OCI-M2 (cell line): Measurements from ENCODE around the gene BAIAP2L1.
"Not testable (repeated sequence)": the region's sequence is repeated elsewhere in the genome, so short reads cannot be mapped to it uniquely, and the experiment has no call there.

ENCODE experiments used
- DNase-seq: peaks from one replicate; lab custom pipeline; 2025; ENCODE audit not compliant: unreplicated experiment; lab: John Stamatoyannopoulos, UW

Gene BAIAP2L1

DNA sequence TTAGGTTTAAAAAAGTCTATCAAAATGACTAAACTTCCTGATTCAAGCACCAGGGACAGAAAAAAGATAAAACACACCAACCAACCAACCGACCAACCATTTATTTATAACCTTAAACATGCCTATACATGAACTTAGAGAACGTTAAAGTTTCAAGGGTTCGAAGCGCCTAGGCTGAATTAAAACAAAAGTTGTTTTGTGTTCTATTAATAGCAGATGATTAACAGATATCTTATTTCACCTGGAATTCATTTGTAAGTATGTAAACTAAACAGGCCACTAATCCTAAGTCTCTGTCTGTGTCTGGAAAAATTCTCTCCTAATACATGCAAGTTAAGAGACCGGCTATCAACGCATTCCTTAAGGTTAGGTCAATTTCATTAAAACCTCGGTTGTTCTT is 1.4 kb downstream of the BAIAP2L1 start:
- DNase-seq, result no peak

DNA sequence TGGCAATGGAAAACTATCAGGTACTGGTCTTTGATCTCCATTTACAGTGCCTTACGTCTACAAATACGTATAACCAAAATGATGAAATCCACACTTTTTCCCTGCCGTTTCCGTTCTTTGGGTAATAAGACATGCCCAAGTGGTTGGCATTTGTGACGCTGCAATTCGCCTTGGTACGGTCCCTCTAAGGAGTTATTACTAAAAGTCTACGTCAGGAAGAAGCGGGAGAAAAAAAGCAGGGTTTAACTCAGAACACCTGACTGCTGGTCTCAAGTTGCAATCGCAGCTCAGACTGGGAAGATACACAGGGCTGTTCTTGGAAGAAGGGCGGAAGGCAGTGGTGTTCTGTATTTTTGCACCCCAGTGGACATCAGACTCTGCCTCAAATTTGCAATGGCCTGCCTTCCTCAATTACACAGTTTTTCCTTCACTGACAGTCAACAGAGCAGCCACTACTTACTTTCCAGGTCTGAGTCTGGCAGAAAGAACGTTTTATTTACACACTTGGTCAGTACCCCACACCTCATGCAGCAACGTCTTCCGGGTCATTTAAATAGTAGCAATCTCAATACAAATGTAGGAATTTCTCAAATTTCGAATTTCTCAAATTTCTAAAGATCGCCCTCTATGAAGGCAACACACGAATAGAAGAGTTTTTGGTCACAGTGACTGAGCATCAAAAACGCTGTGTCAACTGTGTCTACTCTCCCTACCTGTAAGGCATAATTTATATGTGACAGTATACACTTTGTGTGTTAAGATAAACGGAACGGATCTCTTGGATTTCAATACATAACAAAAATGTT is 2.1 kb downstream of the BAIAP2L1 start:
- no peak for DNase-seq

DNA sequence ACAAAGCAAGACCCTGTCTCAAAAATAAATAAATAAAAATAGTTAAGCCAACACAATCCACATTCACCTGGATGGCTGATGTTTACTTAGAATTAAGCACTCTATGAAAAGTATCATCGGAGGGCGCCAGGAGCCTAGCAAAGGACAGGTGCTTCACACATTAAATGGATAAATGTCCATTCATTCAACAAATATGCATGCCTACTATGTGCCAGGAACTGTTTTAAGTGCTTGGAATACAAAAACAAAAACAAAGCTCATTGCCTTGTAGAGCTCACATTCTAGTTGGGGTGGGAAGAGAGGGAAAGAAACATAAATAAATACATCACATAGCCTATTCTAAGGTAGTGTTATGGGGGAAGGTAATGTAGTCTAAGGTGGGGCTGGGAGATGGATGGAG is 4.1 kb downstream of the BAIAP2L1 start:
- DNase-seq, result no peak

DNA sequence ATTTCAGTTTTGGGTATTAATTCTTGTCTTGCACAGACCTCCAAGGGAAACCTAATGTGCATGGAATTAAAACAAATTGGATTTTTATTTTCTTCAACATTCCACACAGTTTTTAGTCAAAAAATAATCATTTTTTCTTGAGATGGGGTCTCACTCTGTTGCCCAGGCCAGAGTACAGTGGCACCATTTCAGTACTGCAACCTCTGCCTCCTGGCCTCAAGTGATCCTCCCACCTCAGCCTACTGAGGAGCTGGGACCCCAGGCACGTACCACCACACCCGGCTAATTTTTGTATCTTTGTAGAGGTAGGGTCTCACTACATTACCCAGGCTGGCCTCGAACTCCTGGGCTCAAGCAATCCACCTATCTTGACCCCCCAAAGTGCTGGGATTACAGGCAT is 4.9 kb downstream of the BAIAP2L1 start:
- no peak for DNase-seq

DNA sequence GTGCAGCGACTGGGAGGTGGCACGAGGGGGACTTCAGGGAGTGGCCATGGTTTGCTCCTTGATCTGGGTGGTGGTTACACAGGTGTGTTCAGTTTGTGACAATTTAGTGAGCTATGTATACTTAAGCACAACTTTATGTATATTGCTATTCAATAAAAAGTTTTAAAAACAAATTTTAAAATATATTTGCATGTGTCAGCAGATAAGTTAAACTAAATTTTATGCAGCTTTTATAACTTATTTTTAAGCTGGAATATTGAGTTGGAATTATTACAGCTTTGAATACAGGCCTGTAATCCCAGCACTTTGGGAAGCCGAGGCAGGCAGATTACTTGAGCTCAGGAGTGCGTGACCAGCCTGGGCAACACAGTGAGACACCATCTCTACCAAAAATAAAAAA is 5.4 kb downstream of the BAIAP2L1 start:
- DNase-seq, result no peak

DNA sequence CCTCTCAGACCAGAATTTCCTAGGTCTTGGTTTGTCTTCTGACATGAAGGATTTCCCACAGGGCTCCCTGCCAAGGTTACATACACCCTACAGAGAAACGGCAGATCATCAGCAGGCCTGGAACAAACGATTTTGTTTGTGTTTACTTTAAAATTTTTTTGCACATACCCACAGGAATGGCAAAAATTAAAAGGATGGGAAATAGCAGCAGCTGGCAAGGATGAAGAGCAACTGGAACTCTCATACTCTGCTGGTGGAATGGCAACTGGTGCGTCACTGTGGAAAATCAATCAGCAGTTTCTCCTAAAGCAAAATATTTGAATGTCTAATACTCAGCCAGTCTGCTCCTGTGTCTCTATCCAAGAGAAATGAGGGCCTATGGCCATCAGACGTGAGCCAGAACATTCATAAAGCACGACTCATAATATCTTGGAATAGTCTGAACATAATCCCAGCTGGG is 6.5 kb downstream of the BAIAP2L1 start:
- no peak for DNase-seq

DNA sequence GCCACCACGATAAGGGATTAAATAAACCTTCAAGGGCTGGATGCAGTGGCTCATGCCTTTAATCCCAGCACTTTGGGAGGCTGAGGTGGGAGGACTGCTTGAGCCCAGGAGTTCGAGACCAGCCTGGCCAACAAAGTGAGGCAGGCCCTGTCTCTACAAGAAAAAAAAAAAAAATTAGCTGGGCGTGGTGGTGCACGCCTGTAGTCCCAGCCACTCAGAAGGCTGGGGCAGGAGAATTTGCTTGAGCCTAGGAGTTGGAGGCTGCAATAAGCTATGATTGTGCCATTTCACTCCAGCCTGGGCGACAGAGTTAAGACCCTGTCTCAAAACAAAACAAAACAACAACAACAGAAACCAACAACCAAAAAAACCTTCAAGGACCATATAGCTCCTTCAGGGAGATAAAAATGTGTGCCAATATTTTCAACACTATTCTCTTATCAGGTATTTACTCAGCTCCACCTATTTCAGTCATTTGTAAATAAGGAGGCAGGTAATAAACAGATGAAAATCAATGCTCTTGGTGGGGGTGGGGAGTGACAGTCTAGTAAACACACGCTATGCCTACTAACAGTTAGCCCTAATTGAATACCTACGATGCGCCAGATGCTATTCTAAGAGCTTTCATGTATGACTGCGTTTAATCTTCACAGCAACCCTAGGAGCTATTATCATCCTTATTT is 13.2 kb downstream of the BAIAP2L1 start:
- no peak for DNase-seq

DNA sequence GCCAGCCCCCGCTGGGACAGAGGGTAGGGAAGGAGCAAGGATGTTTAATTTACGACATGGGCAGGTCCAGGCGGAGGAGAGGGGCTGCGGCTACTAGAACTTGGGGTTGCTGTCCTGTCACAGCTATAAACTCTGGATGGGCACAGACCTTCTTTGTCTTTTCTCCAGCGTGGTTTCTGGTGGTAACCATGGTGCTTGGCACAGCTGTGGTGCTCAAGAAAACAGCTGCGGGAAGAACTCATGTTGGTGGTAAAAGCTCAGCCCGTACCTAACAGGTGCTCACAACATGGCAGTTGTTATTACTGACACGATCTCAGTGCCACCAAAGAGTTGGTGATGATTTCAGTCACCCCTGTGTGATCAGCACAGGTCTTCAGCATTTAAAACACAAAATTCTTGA is 13.8 kb downstream of the BAIAP2L1 start:
- no peak for DNase-seq

DNA sequence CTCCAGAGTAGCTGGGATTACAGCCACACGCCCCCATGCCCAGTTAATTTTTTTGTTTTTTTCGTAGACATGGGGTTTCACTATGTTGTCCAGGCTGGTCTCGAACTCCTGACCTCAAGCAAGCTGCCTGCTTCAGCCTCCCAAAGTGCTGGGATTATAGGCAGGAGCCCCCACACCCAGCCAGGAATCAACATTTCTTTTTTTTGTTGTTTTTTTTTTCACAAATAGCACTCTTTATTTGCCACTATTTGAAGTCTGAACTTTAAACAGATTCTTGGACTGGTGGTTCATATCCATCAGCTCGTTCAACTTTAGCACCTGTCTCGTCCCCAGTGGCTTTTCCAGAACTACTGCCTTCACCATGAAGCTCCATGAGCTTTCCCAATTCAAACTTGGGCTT is 15.4 kb downstream of the BAIAP2L1 start:
- not testable (repeated sequence) for DNase-seq

DNA sequence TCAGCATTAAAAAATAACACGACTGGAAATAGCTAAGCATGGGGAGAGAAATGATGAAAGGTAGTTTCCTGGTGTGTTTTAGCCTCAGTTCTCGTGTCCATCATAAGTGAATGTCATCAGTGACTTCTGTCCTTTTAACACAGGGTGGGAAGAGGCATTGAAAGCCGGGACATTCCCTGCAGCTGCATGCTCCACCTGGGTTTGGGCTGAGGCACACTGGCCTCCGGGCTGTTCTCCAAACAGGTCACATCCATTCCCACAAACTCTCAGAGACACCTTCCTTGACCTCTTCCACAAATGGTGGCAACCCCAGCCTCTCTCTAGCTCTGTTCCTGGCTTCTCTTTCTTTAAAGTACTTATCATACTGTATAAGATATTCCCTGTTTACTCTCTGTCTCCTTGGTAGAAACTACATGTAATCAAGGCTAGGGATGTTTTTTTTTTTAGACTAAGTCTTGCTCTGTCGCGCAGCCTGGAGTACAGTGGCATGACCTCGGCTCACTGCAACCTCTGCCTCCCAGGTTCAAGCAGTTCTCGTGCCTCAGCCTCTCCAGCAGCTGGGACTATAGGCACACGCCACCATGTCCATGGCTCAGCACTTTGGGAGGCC is 22.6 kb downstream of the BAIAP2L1 start:
- no peak for DNase-seq

DNA sequence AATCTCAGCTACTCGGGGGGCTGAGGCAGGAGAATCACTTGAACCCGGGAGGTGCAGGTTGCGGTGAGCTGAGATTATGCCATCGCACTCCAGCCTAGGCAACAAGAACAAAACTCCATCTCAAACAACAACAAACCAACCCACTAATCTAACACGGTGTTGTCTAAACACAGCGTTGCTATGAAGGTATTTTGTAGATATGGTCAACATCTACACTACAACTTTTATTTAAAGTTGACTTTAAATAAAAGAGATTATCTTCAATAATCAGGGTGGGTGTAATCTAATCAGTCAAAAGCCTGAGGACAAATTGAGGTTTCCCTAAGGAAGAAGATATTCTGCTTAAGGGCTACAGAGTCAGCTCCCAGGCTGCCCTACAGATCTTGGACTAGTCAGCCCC is 24.2 kb downstream of the BAIAP2L1 start:
- no peak for DNase-seq

DNA sequence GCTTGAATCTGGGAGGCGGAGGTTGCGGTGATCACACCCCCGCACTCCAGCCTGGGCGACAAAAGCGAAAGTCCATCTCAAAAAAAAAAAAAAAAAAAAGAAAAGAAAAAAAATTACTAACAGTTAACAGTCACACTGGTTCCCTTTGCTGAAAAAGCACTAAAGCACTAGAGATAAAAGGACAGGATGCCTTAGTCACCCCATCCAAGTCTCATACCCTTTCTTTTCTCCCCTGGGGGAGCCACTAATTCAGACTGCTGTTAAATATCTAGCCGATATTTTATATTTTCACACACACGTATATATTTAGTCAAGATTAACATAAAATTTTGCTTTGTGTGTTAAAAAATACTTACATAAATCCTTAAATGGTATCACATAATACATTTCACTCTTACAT is 25.2 kb downstream of the BAIAP2L1 start:
- no peak for DNase-seq

DNA sequence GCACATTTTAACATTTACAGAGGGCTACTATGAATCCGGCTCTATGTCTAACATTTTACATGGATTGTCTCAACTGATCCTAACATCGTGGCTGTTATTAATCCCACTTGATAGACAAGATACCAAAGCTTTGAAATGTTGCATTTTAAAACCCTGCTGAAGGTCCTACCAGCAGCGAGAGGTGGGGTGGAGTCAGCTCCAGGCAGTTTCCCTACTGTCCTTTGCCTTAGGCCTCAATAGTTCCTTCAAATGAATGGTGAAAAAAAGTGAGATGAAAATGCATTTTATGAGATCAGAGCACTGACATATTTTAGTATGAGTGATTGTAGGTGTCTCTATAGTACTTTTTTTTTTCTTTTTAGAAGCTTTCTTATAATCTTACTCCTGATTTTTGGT is 26.6 kb downstream of the BAIAP2L1 start:
- DNase-seq, result no peak

DNA sequence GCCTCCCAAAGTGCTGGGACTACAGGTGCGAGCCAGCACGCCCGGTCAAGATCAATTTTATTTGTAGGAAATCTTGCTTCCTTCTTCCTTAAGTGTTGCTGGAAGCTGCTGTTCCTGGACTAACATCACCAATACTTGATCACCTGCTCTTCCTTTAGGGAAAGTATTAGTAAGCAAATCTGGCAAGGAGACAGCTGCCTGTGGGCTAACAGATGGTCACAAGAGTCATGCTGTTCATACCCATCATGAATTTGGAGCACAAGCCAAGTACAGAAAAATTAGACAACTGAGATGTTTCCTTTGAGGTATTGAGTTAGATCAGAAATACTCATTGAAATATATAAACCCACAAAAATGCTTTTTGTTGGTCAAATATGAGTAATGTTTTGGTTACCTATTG is 27.9 kb downstream of the BAIAP2L1 start:
- no peak for DNase-seq

DNA sequence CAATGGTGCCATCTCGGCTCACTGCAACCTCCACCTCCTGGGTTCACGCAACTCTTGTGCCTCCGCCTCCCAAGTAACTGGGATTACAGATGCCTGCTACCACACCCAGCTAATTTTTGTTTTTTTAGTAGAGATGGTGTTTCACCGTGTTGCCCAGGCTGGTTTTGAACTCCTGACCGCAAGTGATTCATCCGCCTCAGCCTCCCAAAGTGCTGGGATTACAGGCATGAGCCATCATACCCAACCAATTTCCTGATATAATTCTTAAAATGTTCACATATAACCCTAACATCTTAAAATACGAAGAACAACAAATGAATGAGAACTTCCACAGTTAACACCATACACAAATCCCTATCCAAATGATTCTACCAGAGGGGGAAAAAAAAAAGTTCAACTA is 31.2 kb downstream of the BAIAP2L1 start:
- DNase-seq, result no peak

DNA sequence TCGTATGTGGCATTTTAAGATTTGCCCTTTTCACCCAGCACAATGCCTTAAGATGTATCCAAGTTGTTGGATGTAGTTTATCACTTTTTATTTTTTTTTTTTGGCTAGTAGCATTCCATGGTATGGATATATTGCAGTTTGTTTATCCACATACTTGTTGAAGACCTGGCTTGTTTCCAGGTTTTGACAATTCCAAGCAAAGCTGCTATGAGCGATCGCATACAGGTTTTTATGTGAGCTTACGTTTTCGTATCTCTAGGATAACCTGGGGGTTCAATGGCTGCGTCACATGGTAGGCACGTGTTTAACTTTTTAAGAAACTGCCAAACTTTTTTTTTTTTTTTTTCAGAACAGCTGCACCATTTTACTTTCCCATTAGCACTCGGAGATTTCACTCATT is 32.2 kb downstream of the BAIAP2L1 start:
- no peak for DNase-seq

DNA sequence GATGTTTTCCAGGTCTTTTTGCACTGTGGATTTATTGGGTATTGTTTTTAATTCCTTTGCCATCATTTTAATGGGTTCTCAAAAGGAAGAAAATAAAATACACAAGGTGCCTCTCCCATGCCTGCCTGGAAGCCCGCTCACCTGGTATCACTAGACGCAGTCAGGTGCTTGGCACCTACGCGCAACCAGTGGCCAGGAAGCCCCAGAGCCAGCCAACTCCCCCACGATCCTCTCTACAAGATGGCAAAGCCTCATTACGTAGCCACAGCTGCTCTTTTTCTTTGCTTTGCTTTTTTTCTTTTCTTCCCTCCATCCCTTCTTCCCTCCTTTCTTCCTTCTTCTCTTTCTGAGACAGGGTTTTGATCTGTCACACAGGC is 34.3 kb downstream of the BAIAP2L1 start:
- no peak for DNase-seq

DNA sequence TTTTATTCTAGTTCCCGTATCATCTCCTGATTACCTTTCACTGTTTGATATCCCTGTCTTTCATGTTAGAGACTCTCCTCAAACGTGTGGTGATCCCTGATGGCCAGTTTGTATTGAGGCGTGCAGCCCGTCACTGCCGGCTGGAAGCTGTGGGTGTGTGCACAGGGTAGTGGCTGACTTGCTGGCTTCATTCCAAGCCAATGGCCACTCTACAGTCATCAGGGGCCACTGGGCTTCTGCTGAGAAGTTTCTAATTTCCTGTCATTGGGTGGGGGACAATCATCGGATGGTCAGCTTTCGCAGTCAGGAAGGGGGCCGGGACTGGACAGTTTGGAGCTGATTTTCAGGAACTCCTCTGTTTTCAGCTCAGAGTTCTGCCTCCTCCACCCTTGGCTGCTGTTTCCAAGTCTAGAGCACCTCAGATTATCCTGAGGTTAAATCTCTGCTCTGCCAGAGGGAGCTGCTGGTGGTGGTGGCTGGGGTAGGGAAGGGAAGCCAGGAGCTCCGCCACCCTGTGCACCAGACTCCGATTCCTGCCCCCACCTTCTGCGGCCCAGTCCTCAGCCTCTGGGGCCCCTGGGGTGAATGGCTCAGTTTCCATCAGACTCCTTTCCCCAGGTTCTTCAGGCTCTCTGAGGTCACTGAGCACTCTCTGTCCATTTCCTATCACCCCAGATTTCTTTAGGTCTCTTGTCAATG is 34.9 kb downstream of the BAIAP2L1 start:
- no peak for DNase-seq

DNA sequence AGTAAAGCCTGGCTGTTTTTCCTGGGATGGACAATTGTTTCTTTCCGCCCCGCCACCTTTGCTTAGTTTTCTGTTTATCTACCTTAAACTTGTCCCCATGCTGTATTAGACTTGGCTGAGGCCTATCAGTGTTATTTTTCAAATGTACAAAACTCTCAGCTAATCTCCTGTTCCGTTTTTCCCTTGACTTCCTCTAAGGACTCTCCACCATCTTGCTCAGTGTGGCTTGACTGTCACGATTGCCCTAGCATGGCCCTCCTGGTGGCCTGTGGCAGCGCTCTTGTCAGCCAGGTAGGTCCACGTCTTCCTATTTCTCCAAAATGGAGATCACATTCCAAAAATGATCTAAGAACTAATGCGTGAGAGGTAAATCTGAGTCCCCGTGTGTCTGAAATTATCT is 36.7 kb downstream of the BAIAP2L1 start:
- no peak for DNase-seq

DNA sequence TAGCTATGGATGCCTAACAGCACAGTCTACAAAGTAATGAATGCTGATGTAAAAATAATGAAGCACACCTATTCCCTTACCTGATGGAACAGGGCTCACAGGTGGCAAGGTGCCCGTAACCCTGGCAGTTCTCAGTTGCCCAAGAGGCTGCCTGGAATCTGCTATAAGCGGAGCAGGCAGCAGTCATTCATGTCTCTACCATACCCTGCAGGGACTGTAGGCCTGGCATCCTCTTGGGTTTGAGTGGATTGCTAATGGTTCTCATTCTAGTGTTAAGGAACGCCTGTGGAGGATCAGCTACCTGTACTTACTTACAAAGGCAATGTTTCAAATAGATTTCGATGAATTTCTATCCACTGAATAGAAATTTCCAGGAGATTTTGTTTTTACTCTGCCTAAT is 38.4 kb downstream of the BAIAP2L1 start:
- no peak for DNase-seq

DNA sequence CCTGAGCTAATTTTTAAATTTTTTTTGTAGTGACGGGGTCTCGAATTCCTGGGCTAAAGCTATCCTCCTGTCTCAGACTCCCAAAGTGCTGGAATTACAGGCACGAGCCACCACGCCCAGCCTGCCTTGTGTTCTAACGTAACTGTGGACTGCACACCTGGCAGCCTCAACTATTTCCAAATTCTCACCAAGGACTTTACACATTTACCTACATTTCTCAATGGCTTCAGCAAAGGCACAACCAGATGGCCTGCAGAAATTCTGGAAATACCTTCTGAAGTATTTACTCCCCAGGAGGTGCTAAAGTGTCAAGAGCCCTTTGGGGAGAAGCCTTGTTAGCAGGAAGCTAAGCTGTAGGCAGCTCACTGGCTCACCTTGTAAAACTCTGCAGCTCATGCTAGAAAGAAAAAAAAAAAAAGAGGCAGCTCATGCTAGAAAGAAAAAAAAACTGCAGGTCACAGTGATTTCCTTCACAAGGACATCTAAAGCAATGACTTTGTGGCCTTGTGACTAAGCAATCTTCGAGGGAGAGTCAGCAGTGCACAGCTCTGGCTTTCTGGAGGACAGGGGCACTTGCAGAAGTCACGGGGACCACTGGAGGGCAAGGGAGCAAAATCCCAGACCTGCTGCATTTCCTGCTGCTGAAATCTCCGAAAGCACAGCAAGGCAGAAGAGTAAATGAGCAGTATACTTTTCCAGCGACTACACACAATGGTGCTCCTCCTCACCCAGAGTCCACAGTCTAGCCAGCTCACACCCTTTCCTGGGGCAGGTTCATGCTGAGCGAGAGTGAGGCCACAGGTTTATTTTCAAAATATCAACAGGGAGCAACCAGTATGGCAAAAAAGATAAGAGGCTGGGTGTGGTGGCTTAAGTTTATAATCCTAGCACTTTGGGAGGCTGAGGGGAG is 40.4 kb downstream of the BAIAP2L1 start:
- DNase-seq, result no peak
